Neural cell (in vitro differentiated cells): ENCODE data around the gene DSG3.

Experiments
- CTCF ChIP-seq: fragments of 450-650 bp; IDR thresholded peaks from 2 replicates; pipeline ENCODE4 v1.5.1; 2014; ENCODE audit warnings: antibody characterized with exemption, mild to moderate bottlenecking, moderate library complexity; ENCODE audit not compliant: poor library complexity, severe bottlenecking
- EP300 ChIP-seq: fragments of 450-650 bp; conservative IDR thresholded peaks from 2 replicates; pipeline ENCODE4 v1.6.1; 2014; ENCODE audit warnings: antibody characterized with exemption, mild to moderate bottlenecking, moderate library complexity; ENCODE audit not compliant: poor library complexity, severe bottlenecking
- EZH2 ChIP-seq: fragments of 200-600, 300-800 bp; shearing (Covaris generic), sonication (generic); IDR thresholded peaks from 2 replicates; pipeline ENCODE4 v1.6.1; 2014; ENCODE audit warnings: antibody characterized with exemption, low read length, borderline replicate concordance, mild to moderate bottlenecking; ENCODE audit not compliant: insufficient read depth, poor library complexity, severe bottlenecking
- MXI1 ChIP-seq: fragments of 450-650 bp; conservative IDR thresholded peaks from 2 replicates; pipeline ENCODE4 v1.6.1; 2014; ENCODE audit warnings: antibody characterized with exemption, mild to moderate bottlenecking; ENCODE audit not compliant: poor library complexity, severe bottlenecking
- POLR2AphosphoS5 ChIP-seq: IDR thresholded peaks from 2 replicates; pipeline ENCODE4 v1.6.1; 2012
- RAD21 ChIP-seq: fragments of 450-650 bp; conservative IDR thresholded peaks from 2 replicates; pipeline ENCODE4 v1.6.1; 2014; ENCODE audit warnings: antibody characterized with exemption, mild to moderate bottlenecking, moderate library complexity
- TAF1 ChIP-seq: IDR thresholded peaks from 2 replicates; pipeline ENCODE4 v1.6.1; 2012; ENCODE audit warnings: low read depth

GRCh38 chr18:31426021-31426420, 21.5 kb upstream of the DSG3 start:
- TF ChIP-seq CTCF (no peak), EP300 (no peak), POLR2AphosphoS5 (no peak), TAF1 (no peak), RAD21 (no peak), EZH2 (no peak), MXI1 (no peak)
